Measurements from ENCODE around the gene RTP5.
"Not testable (repeated sequence)": the region's sequence is repeated elsewhere in the genome, so short reads cannot be mapped to it uniquely, and the experiment has no call there.

RTP5 gene

DNA sequence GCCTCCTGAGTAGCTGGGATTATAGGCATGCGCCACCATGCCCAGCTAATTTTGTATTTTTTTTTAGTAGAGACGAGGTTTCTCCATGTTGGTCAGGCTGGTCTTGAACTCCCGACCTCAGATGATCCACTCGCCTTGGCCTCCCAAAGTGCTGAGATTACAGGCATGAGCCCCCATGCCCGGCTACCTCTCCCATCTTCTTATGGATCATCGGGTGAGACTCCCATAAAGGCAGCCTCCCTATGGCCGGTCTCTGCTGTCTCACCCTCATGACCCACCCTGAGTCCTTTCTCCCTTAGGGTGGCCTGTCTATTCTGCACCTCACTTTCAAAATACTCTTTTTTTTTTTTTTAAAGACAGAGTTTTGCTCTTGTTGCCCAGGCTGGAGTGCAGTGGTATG is 38.3 kb downstream of the RTP5 start:
- not testable (repeated sequence) for H3K27me3 ChIP-seq (ENCODE audit: insufficient read depth, low read length, poor library complexity); H3K9ac ChIP-seq (ENCODE audit: low read length); H4K8ac ChIP-seq (ENCODE audit: low read depth, low read length); H3K4me2 ChIP-seq (ENCODE audit: low read length); H3K56ac ChIP-seq (ENCODE audit: low read length); H3K4ac ChIP-seq (ENCODE audit: low read depth, low read length); H4K5ac ChIP-seq (ENCODE audit: low read length); H3K23ac ChIP-seq (ENCODE audit: low read length); H2BK120ac ChIP-seq (ENCODE audit: low read depth, low read length); H2BK5ac ChIP-seq (ENCODE audit: low read length); DNase-seq; H3K4me3 ChIP-seq (ENCODE audit: low read length); H2BK15ac ChIP-seq (replicated peaks; ENCODE audit: low read depth); H3K36me3 ChIP-seq (ENCODE audit: control insufficient read depth, insufficient read depth, low read length); H2AK5ac ChIP-seq (ENCODE audit: low read length); H3K79me1 ChIP-seq (ENCODE audit: low read length); H3K18ac ChIP-seq (ENCODE audit: low read length); H3K4me1 ChIP-seq (ENCODE audit: control insufficient read depth, low read depth, low read length); H3K27ac ChIP-seq (ENCODE audit: low read depth, low read length); H3K79me2 ChIP-seq (ENCODE audit: control insufficient read depth, insufficient read depth, low read length)
- no CpG with 5 or more reads among the region's 7 CpGs for WGBS (ENCODE audit: extremely low coverage, insufficient coverage, low lambda C conversion rate)

DNA sequence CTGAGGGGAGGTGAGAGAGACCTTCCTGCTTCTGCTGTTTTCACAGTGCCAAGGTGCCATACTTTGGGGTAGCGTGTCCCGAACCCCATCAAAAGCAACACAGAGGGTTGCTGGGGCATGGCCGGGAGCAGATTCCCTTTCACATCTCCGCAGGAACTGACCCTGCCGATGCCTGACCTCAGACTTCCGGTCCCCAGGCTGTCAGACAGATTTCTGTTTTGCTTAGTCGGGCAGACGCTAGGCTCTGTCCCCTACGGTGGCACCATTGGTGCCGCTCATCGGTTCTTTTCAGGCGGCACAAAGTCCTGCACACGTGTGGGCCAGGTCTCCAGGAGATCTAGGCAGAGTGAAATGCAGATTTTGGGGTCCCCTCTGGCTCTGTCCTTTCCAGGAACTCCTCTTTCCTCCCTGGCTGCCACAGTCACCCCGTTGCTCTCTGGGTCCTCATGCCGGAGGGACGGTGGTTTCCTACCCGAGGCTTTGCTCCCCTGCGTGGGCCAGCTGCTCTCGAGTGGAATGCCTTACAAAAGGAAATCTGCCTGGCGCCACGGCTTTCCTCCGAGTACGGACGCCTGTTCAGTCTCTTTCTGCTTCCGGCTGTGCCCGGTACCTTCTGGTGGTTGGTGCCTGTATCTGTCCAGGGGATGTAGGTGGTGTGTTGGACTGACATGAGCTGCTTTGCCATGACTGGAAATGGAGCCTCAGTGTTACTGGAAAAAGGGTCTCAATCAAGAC is 39.3 kb downstream of the RTP5 start:
- Histone ChIP-seq H3K4ac (ENCODE audit: low read depth, low read length) (no peak overlapping the region), H3K4me3 (ENCODE audit: low read length) (no peak overlapping the region), H3K27ac (ENCODE audit: low read depth, low read length) (no peak overlapping the region), H4K5ac (ENCODE audit: low read length) (no peak overlapping the region), H3K9ac (ENCODE audit: low read length) (no peak overlapping the region), H3K27me3 (ENCODE audit: insufficient read depth, low read length, poor library complexity) (no peaks in the 10 kb centered on the region), H3K4me2 (ENCODE audit: low read length) (no peak overlapping the region), H3K23ac (ENCODE audit: low read length) (no peak overlapping the region), H2BK15ac (replicated peaks; ENCODE audit: low read depth) (no peak overlapping the region), H3K18ac (ENCODE audit: low read length) (no peak overlapping the region), H3K36me3 (ENCODE audit: control insufficient read depth, insufficient read depth, low read length) (no peaks in the 10 kb centered on the region), H3K56ac (ENCODE audit: low read length) (peak overlapping the region; percentile 15), H2BK5ac (ENCODE audit: low read length) (no peak overlapping the region), H3K79me2 (ENCODE audit: control insufficient read depth, insufficient read depth, low read length) (no peaks in the 10 kb centered on the region), H3K79me1 (ENCODE audit: low read length) (no peaks in the 10 kb centered on the region), H2AK5ac (ENCODE audit: low read length) (no peak overlapping the region), H3K4me1 (ENCODE audit: control insufficient read depth, low read depth, low read length) (no peaks in the 10 kb centered on the region), H4K8ac (ENCODE audit: low read depth, low read length) (no peak overlapping the region), H2BK120ac (ENCODE audit: low read depth, low read length) (no peak overlapping the region)
- DNase-seq, result no peak
- no CpG with 5 or more reads among the region's 26 CpGs for WGBS (ENCODE audit: extremely low coverage, insufficient coverage, low lambda C conversion rate)

DNA sequence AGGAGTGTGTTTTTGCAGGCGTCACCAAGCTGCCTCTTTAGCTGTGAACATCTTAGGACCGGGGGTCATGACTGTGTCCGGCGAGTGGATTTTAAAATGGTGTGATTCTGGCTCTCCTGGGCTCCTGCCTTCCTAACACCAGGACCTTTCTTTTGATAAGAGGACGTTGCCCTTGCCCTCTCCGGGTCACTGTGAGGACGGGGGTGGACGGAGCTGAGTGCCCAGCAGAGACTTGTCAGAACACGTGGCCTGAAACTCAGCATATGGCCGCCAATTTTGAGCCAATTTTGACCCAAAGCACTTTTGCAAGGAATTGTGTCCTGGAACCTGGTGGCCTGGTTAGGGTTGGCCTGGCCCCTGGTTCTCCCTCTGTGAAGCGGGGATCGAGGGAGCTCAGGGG is 40.2 kb downstream of the RTP5 start:
- H4K8ac ChIP-seq (ENCODE audit: low read depth, low read length), result no peak overlapping the region
- WGBS (ENCODE audit: extremely low coverage, insufficient coverage, low lambda C conversion rate), result no CpG with 5 or more reads among the region's 12 CpGs

DNA sequence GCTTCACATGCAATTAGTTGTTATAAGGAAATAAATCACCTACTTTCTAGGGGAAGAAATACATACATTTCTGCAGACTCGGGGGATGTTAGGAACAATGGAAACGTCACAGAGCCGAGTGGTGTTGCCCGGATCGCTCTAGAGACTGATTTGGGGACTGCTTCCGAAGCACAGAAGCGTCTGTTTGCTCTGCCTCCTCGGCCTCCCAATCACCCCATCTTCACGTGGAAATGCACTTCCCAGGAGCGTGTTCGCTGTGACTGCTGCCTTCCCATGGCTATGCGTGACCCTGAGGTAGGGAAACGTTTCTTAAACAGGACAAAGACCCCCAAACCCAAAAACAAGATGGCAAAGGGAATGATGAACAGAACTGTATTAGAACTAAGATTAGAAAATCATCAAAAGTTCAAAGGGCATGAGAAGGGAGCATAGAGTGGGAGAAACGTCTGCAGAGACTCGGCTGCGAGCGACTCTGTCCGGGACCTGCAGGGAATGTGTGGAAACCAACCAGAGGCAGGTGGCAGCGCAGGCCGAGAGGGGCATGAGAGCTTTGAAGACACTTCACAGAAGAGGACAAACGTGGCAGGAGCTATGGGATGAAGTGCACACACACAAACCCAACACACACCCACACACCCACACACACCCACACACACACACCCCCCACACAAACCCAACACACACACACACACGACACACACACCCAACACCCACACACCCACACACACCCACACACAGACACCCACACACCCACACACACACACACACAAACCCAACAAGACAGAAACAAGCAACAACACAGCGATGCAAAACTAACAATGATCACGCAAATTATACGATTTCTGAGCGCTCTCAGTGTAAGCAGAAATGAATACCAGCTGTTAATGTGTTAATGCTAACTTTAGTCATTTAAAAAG is 41.3 kb downstream of the RTP5 start:
- Histone ChIP-seq H2BK120ac (ENCODE audit: low read depth, low read length) (no peak overlapping the region), H2BK15ac (replicated peaks; ENCODE audit: low read depth) (no peak overlapping the region)

More for the DNA sequence above, 40.2 kb downstream of the RTP5 start:
- Histone ChIP-seq H3K56ac (ENCODE audit: low read length) (no peak overlapping the region), H2BK15ac (replicated peaks; ENCODE audit: low read depth) (no peak overlapping the region), H3K27me3 (ENCODE audit: insufficient read depth, low read length, poor library complexity) (no peaks in the 10 kb centered on the region), H3K27ac (ENCODE audit: low read depth, low read length) (no peak overlapping the region), H2BK5ac (ENCODE audit: low read length) (no peak overlapping the region), H3K18ac (ENCODE audit: low read length) (no peak overlapping the region), H3K4me2 (ENCODE audit: low read length) (no peak overlapping the region), H2AK5ac (ENCODE audit: low read length) (no peak overlapping the region), H2BK120ac (ENCODE audit: low read depth, low read length) (no peak overlapping the region), H3K4me1 (ENCODE audit: control insufficient read depth, low read depth, low read length) (no peaks in the 10 kb centered on the region), H3K79me1 (ENCODE audit: low read length) (no peaks in the 10 kb centered on the region), H3K4me3 (ENCODE audit: low read length) (no peak overlapping the region), H3K4ac (ENCODE audit: low read depth, low read length) (no peak overlapping the region), H3K23ac (ENCODE audit: low read length) (no peak overlapping the region), H3K9ac (ENCODE audit: low read length) (no peak overlapping the region), H3K79me2 (ENCODE audit: control insufficient read depth, insufficient read depth, low read length) (no peaks in the 10 kb centered on the region), H4K5ac (ENCODE audit: low read length) (no peak overlapping the region), H3K36me3 (ENCODE audit: control insufficient read depth, insufficient read depth, low read length) (no peaks in the 10 kb centered on the region)
- no peak for DNase-seq

DNA sequence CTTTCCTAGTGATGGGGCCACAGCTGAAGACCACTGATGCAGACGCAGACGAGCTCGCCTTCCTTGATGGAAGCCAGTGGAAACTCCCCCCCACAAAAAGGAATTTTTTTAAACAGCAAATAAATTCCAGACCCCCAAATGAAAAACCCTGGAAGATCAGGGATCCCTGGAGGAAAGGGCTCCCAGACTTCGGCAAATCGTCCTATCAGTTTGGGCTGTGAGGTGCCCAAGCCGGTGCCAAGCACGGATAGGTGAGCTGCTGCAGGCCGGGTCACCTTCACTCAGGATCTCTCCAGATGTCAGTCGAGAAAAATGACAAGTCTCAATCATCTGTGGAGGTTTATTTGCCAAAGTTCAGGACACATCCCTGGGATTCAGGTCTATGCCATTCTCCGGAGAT is 42.0 kb downstream of the RTP5 start:
- H3K27me3 ChIP-seq (ENCODE audit: insufficient read depth, low read length, poor library complexity), result no peaks in the 10 kb centered on the region
- H3K23ac ChIP-seq (ENCODE audit: low read length), result no peak overlapping the region
- no peaks in the 10 kb centered on the region for H3K36me3 ChIP-seq (ENCODE audit: control insufficient read depth, insufficient read depth, low read length)
- no peak overlapping the region for H3K56ac ChIP-seq (ENCODE audit: low read length)
- no peak overlapping the region for H3K27ac ChIP-seq (ENCODE audit: low read depth, low read length)
- H2BK5ac ChIP-seq (ENCODE audit: low read length), result no peak overlapping the region
- no peaks in the 10 kb centered on the region for H3K79me2 ChIP-seq (ENCODE audit: control insufficient read depth, insufficient read depth, low read length)
- H3K4ac ChIP-seq (ENCODE audit: low read depth, low read length), result no peak overlapping the region
- no peak overlapping the region for H3K9ac ChIP-seq (ENCODE audit: low read length)
- H3K4me2 ChIP-seq (ENCODE audit: low read length), result no peak overlapping the region
- no CpG with 5 or more reads among the region's 10 CpGs for WGBS (ENCODE audit: extremely low coverage, insufficient coverage, low lambda C conversion rate)
- no peak overlapping the region for H2BK15ac ChIP-seq (replicated peaks; ENCODE audit: low read depth)
- no peak overlapping the region for H2BK120ac ChIP-seq (ENCODE audit: low read depth, low read length)
- H3K4me3 ChIP-seq (ENCODE audit: low read length), result no peak overlapping the region
- no peak overlapping the region for H4K8ac ChIP-seq (ENCODE audit: low read depth, low read length)
- H3K79me1 ChIP-seq (ENCODE audit: low read length), result no peaks in the 10 kb centered on the region
- H4K5ac ChIP-seq (ENCODE audit: low read length), result no peak overlapping the region
- no peak overlapping the region for H2AK5ac ChIP-seq (ENCODE audit: low read length)
- no peak for DNase-seq
- H3K4me1 ChIP-seq (ENCODE audit: control insufficient read depth, low read depth, low read length), result no peaks in the 10 kb centered on the region
- H3K18ac ChIP-seq (ENCODE audit: low read length), result no peak overlapping the region

More for the DNA sequence above, 41.3 kb downstream of the RTP5 start:
- Histone ChIP-seq H3K4me2 (ENCODE audit: low read length) (no peak overlapping the region), H3K27me3 (ENCODE audit: insufficient read depth, low read length, poor library complexity) (no peaks in the 10 kb centered on the region), H3K56ac (ENCODE audit: low read length) (no peak overlapping the region), H3K79me2 (ENCODE audit: control insufficient read depth, insufficient read depth, low read length) (no peaks in the 10 kb centered on the region), H2AK5ac (ENCODE audit: low read length) (no peak overlapping the region), H4K5ac (ENCODE audit: low read length) (no peak overlapping the region), H3K4me1 (ENCODE audit: control insufficient read depth, low read depth, low read length) (no peaks in the 10 kb centered on the region), H3K4ac (ENCODE audit: low read depth, low read length) (no peak overlapping the region), H4K8ac (ENCODE audit: low read depth, low read length) (no peak overlapping the region), H3K36me3 (ENCODE audit: control insufficient read depth, insufficient read depth, low read length) (no peaks in the 10 kb centered on the region), H3K23ac (ENCODE audit: low read length) (no peak overlapping the region), H3K18ac (ENCODE audit: low read length) (no peak overlapping the region), H2BK5ac (ENCODE audit: low read length) (no peak overlapping the region), H3K9ac (ENCODE audit: low read length) (no peak overlapping the region), H3K27ac (ENCODE audit: low read depth, low read length) (no peak overlapping the region), H3K4me3 (ENCODE audit: low read length) (no peak overlapping the region), H3K79me1 (ENCODE audit: low read length) (no peaks in the 10 kb centered on the region)
- no peak for DNase-seq
- no CpG with 5 or more reads among the region's 26 CpGs for WGBS (ENCODE audit: extremely low coverage, insufficient coverage, low lambda C conversion rate)

Measured in mesendoderm (in vitro differentiated cells).